ENCODE data around the gene ZBTB21. TPM values are rescaled to one million over a fixed set of nuclear protein-coding genes. Genes with fewer than 3 reads are reported as not detected.

Gene ZBTB21
- total and polyA plus RNA-seq, 9 of the 15 experiments (the other 6 are each of a cell fraction or from before 2014, with no cell fraction given) = 2.2 to 15.2 (median 8.7) TPM

- TF ChIP-seq ZBTB11 (CRISPR knock-in tag; IDR thresholded peaks at IDR 0.05) (no peak), ZNF57 (CRISPR knock-in tag; IDR thresholded peaks at IDR 0.05) (no peak), JUND (IDR thresholded peaks at IDR 0.05; ENCODE audit: borderline replicate concordance, low read depth, low read length) (no peak), JUND (tag; IDR thresholded peaks at IDR 0.05; ENCODE audit: borderline replicate concordance, low read depth, low read length) (no peak)
Measured at GRCh38 chr21:42037943-42038342, 27.8 kb upstream of the ZBTB21 start (continued).

DNA sequence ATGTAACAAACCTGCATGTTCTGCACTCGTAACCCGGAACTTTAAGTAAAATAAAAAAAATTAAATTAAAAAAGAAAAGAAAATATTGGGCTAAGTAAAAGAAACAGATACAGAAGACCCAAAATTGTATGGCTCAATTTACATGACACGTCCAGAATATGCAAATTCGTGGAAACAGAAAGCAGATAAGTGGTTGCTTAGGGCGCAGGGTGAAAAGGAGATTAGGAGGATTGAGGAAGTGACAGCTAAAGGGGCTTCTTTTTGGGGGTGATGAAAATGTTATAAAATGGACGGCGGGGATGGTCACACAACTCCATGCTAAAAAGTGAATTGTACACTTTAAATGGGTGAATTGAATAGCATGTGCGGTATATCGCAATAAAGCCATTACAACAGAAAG, 27.4 kb upstream of the ZBTB21 start:
- peaks cover 39 to 65% of the 10 kb centered on the region in 2 experiments for H3K27me3 ChIP-seq (ENCODE audit: control insufficient read depth in 2 of 2, insufficient read depth in 2 of 2, low read length in 2 of 2)
- no peak for ATAC-seq
- H3K36me3 ChIP-seq (ENCODE audit: control insufficient read depth, insufficient read depth, low read length) = no peaks in the 10 kb centered on the region
- ChIA-PET POLR2A (interaction anchor here (0.6 to 1.1 kb wide), 3 partner anchors 12 to 75 kb away, joined by 3 read pairs; no protein-coding TSS in a partner anchor), CTCF (ENCODE audit: low intra/inter-chr PET ratio) (no interaction called here)
- no peak overlapping the region; the same call in 1 of the 2 replicates for H3K4me2 ChIP-seq (ENCODE audit: insufficient read depth, low read length)
- no peaks in the 10 kb centered on the region for H3K9me1 ChIP-seq (ENCODE audit: control insufficient read depth, insufficient read depth, low read length)
- H4K20me1 ChIP-seq (replicated peaks; ENCODE audit: control insufficient read depth, insufficient read depth, low read length) = peaks cover 11% of the 10 kb centered on the region; the same call in 1 of the 2 replicates
- FAIRE-seq = peak; percentile 71
- H3K79me2 ChIP-seq (ENCODE audit: control insufficient read depth, insufficient read depth, low read length) = no peaks in the 10 kb centered on the region
- no peak for TF ChIP-seq ZNF143 (CRISPR knock-in tag; IDR thresholded peaks at IDR 0.05)
- no peak for TF ChIP-seq SAFB (IDR thresholded peaks at IDR 0.05; ENCODE audit: borderline replicate concordance, low read depth, low read length)
- no peak for TF ChIP-seq ZNF695 (CRISPR knock-in tag; IDR thresholded peaks at IDR 0.05)
- TF ChIP-seq EHMT2 (IDR thresholded peaks at IDR 0.05) = no peak
- peak; percentile 49; the same call in 1 of the 2 replicates for TF ChIP-seq SPI1 (IDR thresholded peaks at IDR 0.05; ENCODE audit: borderline replicate concordance, low read depth, low read length)
- TF ChIP-seq MCM5 (IDR thresholded peaks at IDR 0.05; ENCODE audit: low read depth) = no peak
- peak; percentile 26; the same call in 1 of the 2 replicates for TF ChIP-seq RFX1 (IDR thresholded peaks at IDR 0.05)
- TF ChIP-seq, protein P1, sequence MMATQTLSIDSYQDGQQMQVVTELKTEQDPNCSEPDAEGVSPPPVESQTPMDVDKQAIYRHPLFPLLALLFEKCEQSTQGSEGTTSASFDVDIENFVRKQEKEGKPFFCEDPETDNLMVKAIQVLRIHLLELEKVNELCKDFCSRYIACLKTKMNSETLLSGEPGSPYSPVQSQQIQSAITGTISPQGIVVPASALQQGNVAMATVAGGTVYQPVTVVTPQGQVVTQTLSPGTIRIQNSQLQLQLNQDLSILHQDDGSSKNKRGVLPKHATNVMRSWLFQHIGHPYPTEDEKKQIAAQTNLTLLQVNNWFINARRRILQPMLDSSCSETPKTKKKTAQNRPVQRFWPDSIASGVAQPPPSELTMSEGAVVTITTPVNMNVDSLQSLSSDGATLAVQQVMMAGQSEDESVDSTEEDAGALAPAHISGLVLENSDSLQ (IDR thresholded peaks at IDR 0.05) = peak; percentile 32; the same call in 1 of the 2 replicates
- no peak for TF ChIP-seq HDAC1 (IDR thresholded peaks at IDR 0.05)
- H2AFZ ChIP-seq (ENCODE audit: low read depth, low read length) = no peak overlapping the region; the same call in 1 of the 2 replicates
- no TSS peak for BruUV-seq (replicated peaks)
- WGBS (ENCODE audit: insufficient coverage, low coverage, missing lambda C conversion rate) = 18% methylated on average over 9 of the region's 9 CpGs
- H3K4me1 ChIP-seq (replicated peaks in 1 of 2; ENCODE audit: control insufficient read depth in 2 of 2, insufficient read depth in 2 of 2, low read length in 2 of 2) = peaks cover 3 to 8% of the 10 kb centered on the region in 2 experiments; a peak in 2 of 5 replicates
- 0 out of 4 replicates have a peak overlapping the region, but pooled peaks of 1 of the 2 experiments have one; percentile 33 for H3K9ac ChIP-seq (ENCODE audit: insufficient read depth in 1 of 2, low read depth in 2 of 2, low read length in 2 of 2)
- no peak for DNase-seq (ENCODE audit: extremely low read depth in 1 of 4, low spot score in 3 of 4)
- no peak overlapping the region for H3K4me3 ChIP-seq
- intact Hi-C loops (cut with micrococcal nuclease) (no loop called here), in situ Hi-C loops (cut with MboI) (no loop called here)
- no peak overlapping the region for H3K27ac ChIP-seq (ENCODE audit: extremely low read depth, low read depth, low read length)
- H3K9me3 ChIP-seq (replicated peaks; ENCODE audit: control insufficient read depth, insufficient read depth, low read depth, low read length) = 0 out of 2 replicates have a peak, but pooled peaks cover 5% of the 10 kb centered on the region

All from K562 (cell line).